TTC549 (cell line): ENCODE data around the gene KDM5C.

Experiments
- FAIRE-seq: peaks from 2 replicates; lab custom pipeline; 2012; peaks lifted over from hg19 to GRCh38; lab: Jason Lieb, UNC

The KDM5C gene

GRCh38 chrX:53250556-53250955, 25.5 kb upstream of the KDM5C start:
- no peak for FAIRE-seq

GRCh38 chrX:53249408-53250042, 24.5 kb upstream of the KDM5C start:
- no peak for FAIRE-seq

GRCh38 chrX:53247928-53248327, 22.9 kb upstream of the KDM5C start:
- no peak for FAIRE-seq

- FAIRE-seq: no peak
Observed at GRCh38 chrX:53246231-53246630, 21.2 kb upstream of the KDM5C start.

- FAIRE-seq: no peak
Observed at GRCh38 chrX:53244610-53245009, 19.6 kb upstream of the KDM5C start.

- FAIRE-seq: no peak
Observed at GRCh38 chrX:53242310-53242709, 17.3 kb upstream of the KDM5C start.

- FAIRE-seq: no peak
Observed at GRCh38 chrX:53241558-53241957, 16.6 kb upstream of the KDM5C start.

- FAIRE-seq: no peak
Observed at GRCh38 chrX:53239474-53239873, 14.5 kb upstream of the KDM5C start.

GRCh38 chrX:53237056-53237455, 12.0 kb upstream of the KDM5C start:
- no peak for FAIRE-seq

GRCh38 chrX:53236025-53236679, 11.1 kb upstream of the KDM5C start:
- FAIRE-seq: no peak

GRCh38 chrX:53235566-53235965, 10.6 kb upstream of the KDM5C start:
- no peak for FAIRE-seq

GRCh38 chrX:53234484-53234883, 9.5 kb upstream of the KDM5C start:
- FAIRE-seq: no peak

- FAIRE-seq: no peak
Observed at GRCh38 chrX:53233536-53233935, 8.5 kb upstream of the KDM5C start.

- no peak for FAIRE-seq
Observed at GRCh38 chrX:53230116-53230515, 5.1 kb upstream of the KDM5C start.

GRCh38 chrX:53227224-53227765, 2.3 kb upstream of the KDM5C start:
- no peak for FAIRE-seq

- no peak for FAIRE-seq
Observed at GRCh38 chrX:53223955-53224859, 800 bp downstream of the KDM5C start.

GRCh38 chrX:53223068-53223693, 1.8 kb downstream of the KDM5C start:
- FAIRE-seq: no peak

- no peak for FAIRE-seq
Observed at GRCh38 chrX:53211391-53211978, 13.5 kb downstream of the KDM5C start.

- no peak for FAIRE-seq
Observed at GRCh38 chrX:53196678-53197077, 28.3 kb downstream of the KDM5C start.

- no peak for FAIRE-seq
Observed at GRCh38 chrX:53195401-53195800, 29.6 kb downstream of the KDM5C start.

- no peak for FAIRE-seq
Observed at GRCh38 chrX:53194308-53194707, 30.7 kb downstream of the KDM5C start.

GRCh38 chrX:53193093-53193492, 31.9 kb downstream of the KDM5C start:
- FAIRE-seq: no peak
